HG03039 (cell line): Measurements from ENCODE around the gene AICDA.

Experiments used
- ATAC-seq: cut with Tn5 transposase; IDR thresholded peaks from one replicate; pipeline ENCODE4 v1.9.1; 2021; ENCODE audit warnings: mild to moderate bottlenecking, moderate library complexity; ENCODE audit not compliant: unreplicated experiment

Gene AICDA

DNA sequence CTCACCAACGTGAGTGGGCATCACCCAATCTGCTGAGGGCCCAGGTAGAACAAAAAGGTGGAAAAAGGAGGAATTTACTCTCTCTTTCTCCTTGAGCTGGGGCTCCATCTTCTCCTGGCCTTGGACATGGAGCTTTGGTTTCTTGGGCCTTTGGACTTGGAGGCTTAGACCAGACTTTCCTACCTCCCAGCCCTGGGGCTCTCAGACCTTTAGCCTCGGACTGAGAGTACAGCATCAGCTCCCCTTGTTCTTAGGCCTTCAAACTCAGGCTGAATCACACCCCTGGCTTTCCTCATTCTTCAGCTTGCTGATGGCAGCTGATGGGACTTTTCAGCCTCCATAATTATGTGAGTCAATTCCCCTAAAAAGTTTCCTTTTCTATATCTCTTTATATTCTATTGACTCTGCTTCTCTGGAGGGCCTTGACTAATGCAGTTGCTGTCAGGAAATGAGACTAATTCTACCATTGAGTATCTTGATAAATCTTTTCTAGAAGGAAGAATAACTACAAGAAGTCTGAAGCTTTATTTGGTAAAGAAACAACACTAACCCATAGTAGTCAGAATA lies 56.0 kb downstream of the AICDA start:
- no peak for ATAC-seq

DNA sequence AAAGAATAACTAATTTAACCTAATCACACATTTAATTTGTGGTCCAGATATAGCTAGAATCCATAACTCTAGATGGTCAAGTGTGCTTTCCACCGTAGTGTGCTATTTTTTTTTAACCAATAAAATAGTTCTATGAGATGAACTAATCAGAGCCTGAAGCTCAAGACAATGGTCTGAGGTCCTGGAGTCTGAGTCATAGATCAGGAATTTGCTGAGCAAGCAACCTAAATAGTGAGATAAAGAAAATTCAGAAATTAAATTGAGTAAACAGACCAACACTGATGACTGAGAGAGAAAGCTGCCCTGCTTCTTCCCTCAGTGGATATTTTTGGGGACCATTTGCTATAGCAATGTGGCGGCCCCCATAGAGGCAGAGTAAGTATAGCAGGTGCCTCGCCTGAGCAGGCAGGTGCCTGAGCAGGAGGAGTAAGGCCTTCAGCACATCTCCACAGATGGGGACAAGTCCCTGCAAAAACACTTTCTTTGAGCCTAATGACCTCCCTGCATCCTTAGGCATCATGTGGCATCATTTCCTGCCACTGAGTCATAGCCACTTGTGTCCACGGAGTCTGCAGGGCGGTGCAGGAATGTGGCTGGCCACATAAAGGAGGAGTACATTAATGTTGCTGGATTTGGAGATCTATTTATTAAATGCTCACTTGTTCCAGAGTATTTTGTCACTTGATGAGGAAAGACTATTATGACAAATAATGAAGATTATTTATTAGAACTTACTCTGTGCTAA lies 58.0 kb downstream of the AICDA start:
- no peak for ATAC-seq

DNA sequence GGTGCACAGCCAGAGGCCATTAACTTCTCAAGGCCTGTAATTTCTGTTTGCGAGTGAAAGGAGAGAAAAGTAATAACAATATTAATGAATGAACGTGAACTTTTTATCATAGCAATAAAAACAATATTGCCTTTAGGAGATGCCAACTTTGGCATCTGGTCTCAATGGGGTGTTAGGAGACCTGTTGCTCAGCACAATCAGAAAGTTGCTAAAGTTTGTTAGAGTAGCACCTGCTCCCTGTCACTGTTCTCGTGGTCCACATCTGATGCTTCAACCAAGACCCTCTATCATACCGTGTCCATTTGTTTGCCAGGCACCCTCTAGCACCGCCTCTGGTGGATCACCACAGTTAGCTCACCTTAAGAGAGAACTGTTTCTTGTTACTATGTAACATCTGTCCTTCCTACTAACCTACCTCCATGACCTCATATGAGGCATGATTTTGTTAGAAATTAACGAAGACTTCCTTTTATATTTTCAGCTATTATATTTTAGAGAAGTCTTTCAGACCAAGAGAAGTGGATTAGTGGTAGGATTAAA lies 59.5 kb downstream of the AICDA start:
- no peak for ATAC-seq
